GM10266 (cell line): ENCODE measurements around the gene COL6A6.
"Not testable (repeated sequence)": the region's sequence is repeated elsewhere in the genome, so short reads cannot be mapped to it uniquely, and the experiment has no call there.

Experiments
- DNase-seq: peaks from one replicate; pipeline ENCODE4 v3.0.0; 2012; ENCODE audit errors: extremely low spot score
- CTCF ChIP-seq: IDR thresholded peaks from 2 replicates; pipeline ENCODE4 v1.5.1; 2012; ENCODE audit warnings: mild to moderate bottlenecking, low read depth; ENCODE audit not compliant: control insufficient read depth, insufficient read depth; ENCODE audit errors: missing control alignments

Gene COL6A6

GRCh38 chr3:130529486-130530215 is 12.7 kb downstream of the COL6A6 start:
- TF ChIP-seq CTCF, result no peak

GRCh38 chr3:130533247-130533646 is 16.3 kb downstream of the COL6A6 start:
- no peak for TF ChIP-seq CTCF
- DNase-seq, result no peak

More at GRCh38 chr3:130529486-130530215, 12.7 kb downstream of the COL6A6 start:
- no peak for DNase-seq

DNA sequence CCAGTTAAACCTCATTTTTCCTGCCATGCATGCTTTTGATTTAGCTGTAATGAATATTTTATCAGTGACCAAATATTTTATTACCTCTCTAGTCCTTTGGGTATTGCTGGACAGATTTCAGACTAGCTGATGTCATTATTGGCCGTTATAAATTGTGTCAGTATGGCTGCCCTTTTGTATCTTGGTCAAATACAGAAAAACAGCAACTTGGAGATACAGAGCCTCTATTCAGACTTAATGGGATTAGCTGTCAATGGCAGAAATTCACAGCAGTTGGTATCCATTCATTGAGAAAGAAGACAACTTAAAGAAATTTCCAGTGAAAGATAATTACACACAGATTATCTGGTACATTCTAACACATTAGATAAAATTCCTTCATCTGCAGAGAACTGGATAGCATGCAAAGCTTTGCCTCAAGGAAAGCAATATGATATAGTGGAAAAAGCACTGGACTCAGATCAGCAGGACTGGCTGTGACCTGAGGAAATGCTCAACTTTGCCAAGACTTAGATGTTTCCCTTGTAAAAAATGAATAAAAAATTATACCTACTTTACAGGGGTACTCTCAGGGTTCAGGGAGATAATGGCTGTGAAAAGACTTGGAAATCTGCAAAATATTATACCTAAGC is 20.8 kb downstream of the COL6A6 start:
- no peak for DNase-seq
- TF ChIP-seq CTCF, result no peak

GRCh38 chr3:130539005-130539404 is 22.0 kb downstream of the COL6A6 start:
- TF ChIP-seq CTCF, result peak; percentile 65
- DNase-seq, result peak; percentile 42

DNA sequence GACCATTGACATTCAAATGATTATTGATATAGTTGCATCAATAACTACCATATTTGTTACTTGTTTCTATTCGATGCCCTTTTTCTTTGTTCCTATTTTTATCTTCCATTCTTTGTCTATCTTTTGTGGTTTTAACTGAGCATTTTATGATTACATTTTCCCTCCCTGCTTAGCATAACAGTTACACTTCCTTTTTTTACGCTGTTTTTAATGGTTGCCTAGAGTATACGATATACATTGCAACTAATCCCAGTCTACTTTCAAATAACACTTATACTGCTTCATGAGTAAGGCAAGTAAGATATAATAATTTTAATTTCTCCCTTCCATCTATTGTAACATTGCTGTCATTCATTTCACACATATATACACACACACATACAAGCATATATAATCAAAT is 26.3 kb downstream of the COL6A6 start:
- DNase-seq, result no peak
- TF ChIP-seq CTCF, result no peak

DNA sequence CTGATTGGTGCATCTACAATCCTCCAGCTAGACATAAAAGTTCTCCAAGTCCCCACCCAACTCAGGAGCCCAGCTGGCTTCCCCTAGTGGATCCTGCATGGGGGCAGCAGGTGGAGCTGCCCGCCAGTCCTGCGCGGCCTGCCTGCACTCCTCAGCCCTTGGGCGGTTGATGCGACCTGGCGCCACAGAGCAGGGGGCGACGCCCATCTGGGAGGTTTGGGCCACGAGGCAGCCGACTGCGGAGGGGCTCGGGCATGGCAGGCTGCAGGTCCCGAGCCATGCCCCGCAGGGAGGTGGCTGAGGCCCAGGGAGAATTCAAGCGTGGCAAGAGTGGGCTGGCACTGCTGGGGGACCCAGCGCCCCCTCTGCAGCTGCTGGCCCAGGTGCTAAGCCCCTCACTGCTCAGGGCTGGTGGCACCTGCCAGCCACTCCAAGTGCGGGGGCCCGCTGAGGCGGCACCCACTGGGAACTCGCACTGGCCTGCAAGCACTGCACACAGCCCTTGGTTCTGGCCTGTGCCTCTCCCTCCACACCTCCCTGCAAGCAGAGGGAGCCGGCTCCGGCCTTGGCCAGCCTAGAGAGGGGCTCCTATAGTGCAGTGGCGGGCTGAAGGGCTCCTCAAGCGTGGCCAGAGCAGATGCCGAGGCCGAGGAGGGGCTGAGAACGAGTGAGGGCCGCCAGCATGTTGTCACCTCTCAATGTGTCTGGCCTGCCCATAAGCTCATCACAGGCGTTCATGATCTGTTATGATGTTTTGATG is 30.1 kb downstream of the COL6A6 start:
- no peak for TF ChIP-seq CTCF
- DNase-seq, result no peak

GRCh38 chr3:130547680-130548065 is 30.7 kb downstream of the COL6A6 start:
- DNase-seq, result not testable (repeated sequence)
